HFFc6 (cell line): ENCODE data around the gene BIRC2. TPM values are rescaled to one million over a fixed set of nuclear protein-coding genes. Genes with fewer than 3 reads are reported as not detected.
"Not testable (repeated sequence)": the region's sequence is repeated elsewhere in the genome, so short reads cannot be mapped to it uniquely, and the experiment has no call there.

Source experiments
- DNase-seq: peaks from one replicate; pipeline ENCODE4 v3.0.0-alpha.2; 2018
- H3K27ac Mint-ChIP-seq: 2 replicates; pipeline ENCODE4 v1.8.0; 2020; ENCODE audit warnings: mild to moderate bottlenecking, mixed read lengths
- H3K27me3 Mint-ChIP-seq: 2 replicates; pipeline ENCODE4 v1.8.0; 2021; ENCODE audit warnings: mild to moderate bottlenecking, moderate library complexity, mixed read lengths; ENCODE audit not compliant: insufficient read depth
- H3K36me3 Mint-ChIP-seq: 2 replicates; pipeline ENCODE4 v1.8.0; 2021; ENCODE audit warnings: low read depth, mixed read lengths
- H3K4me1 Mint-ChIP-seq: 2 replicates; pipeline ENCODE4 v1.8.0; 2020; ENCODE audit warnings: low read depth, mixed read lengths
- H3K4me3 Mint-ChIP-seq: 2 replicates; pipeline ENCODE4 v1.8.0; 2020; ENCODE audit warnings: mild to moderate bottlenecking, moderate library complexity, mixed read lengths
- H3K9me3 Mint-ChIP-seq: 2 replicates; pipeline ENCODE4 v1.8.0; 2020; ENCODE audit warnings: mild to moderate bottlenecking, mixed read lengths
- long read RNA-seq: library from polyadenylated mRNA; unstranded; transcript quantifications from one replicate; pipeline ENCODE4 v2.0.0, GENCODE V29; 2019
- total RNA-seq, 6 experiments: library from RNA; stranded (reverse); fragmentation: NEBNext Ultra II Directional; extraction: Animal tissue kit (Norgen Biotek cat#: 25700); gene quantifications; 2 replicates in 1 of 6; 3 replicates in 5 of 6; pipeline ENCODE4 v1.2.3, GENCODE V29; 2021
- TF ChIP-seq, protein P1 (sequence below): fragments of 200-600 bp; sonication (generic); IDR thresholded peaks from 2 replicates; pipeline ENCODE4 v1.5.0; 2021; ENCODE audit warnings: antibody characterized with exemption, mild to moderate bottlenecking

Gene BIRC2
- 10 to 100 TPM; 49.5 to 64.6 (median 58.3) TPM for total RNA-seq
- long read RNA-seq, full-length matches to known transcripts: 23 of 45 reads
- long read RNA-seq, partial matches to known transcripts: 11 of 45 reads
- long read RNA-seq, other reads (novel, unspliced or antisense): 11 of 45 reads

DNA sequence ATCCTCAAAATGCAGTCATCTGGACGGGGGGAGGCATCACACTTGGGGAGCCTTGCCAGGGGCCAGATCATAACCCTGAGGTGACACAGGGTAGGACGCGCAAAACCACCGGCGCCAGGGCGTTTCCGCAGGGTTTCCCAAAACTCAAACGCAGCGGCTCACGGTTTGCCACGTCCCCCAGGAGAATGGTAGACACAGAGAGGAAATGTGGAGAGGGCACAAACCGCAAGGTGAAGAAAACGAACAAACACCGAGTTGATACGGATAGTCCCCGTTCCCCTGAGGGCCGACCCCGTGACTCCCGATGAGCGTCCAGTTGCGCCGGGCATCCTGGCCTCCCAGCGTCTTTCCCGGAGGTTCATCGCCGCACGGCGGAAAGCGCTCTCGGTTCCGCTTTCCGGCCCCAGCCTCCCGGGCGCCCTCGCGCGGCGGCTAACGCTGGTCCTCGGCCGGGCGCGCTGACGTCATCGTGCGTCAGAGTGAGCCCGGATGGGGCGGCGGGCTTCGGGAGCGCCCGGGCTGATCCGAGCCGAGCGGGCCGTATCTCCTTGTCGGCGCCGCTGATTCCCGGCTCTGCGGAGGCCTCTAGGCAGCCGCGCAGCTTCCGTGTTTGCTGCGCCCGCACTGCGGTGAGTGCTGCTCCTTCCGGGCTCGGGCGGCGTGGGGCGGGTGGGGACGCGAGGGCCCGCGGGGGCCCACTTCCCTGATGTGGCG, at the start of gene BIRC2:
Gene BIRC2 (plus strand): TSS at position 467 of the 714 bp plus-strand sequence. CDS start 2,641 bp downstream, outside the sequence.
- TF ChIP-seq, protein P1, sequence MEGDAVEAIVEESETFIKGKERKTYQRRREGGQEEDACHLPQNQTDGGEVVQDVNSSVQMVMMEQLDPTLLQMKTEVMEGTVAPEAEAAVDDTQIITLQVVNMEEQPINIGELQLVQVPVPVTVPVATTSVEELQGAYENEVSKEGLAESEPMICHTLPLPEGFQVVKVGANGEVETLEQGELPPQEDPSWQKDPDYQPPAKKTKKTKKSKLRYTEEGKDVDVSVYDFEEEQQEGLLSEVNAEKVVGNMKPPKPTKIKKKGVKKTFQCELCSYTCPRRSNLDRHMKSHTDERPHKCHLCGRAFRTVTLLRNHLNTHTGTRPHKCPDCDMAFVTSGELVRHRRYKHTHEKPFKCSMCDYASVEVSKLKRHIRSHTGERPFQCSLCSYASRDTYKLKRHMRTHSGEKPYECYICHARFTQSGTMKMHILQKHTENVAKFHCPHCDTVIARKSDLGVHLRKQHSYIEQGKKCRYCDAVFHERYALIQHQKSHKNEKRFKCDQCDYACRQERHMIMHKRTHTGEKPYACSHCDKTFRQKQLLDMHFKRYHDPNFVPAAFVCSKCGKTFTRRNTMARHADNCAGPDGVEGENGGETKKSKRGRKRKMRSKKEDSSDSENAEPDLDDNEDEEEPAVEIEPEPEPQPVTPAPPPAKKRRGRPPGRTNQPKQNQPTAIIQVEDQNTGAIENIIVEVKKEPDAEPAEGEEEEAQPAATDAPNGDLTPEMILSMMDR: peak; percentile 84
- Mint-ChIP-seq H3K4me1 (peaks cover 62% of the 10 kb centered on the region), H3K36me3 (peaks cover 42% of the 10 kb centered on the region), H3K4me3 (peak within 1 kb of the TSS; percentile 93), H3K27me3 (no peaks in the 10 kb centered on the region), H3K9me3 (no peaks in the 10 kb centered on the region), H3K27ac (peak within 1 kb of the TSS; percentile 100)
- DNase-seq: peak; percentile 87

DNA sequence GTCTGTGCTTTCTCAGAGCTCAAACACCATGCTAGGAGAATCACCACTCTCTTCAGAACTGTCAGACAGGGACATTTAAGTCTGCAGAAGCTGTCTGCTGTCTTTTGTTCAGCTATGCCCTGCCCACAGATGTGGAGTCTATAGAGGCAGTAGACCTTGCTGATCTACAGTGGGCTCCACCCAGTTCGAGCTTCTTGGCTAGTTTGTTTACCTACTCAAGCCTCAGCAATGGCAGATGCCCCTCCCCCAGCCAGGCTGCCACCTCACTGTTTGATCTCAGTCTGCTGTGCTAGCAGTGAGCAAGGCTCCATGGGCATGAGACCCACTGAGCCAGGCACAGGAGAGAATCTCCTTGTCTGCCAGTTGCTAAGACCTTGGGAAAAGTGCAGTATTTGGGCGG, 46.2 kb upstream of the BIRC2 start:
- H3K4me3 Mint-ChIP-seq, H3K27ac Mint-ChIP-seq, H3K4me1 Mint-ChIP-seq, H3K36me3 Mint-ChIP-seq, DNase-seq, H3K9me3 Mint-ChIP-seq: not testable (repeated sequence)
- H3K27me3 Mint-ChIP-seq: peaks cover 11% of the 10 kb centered on the region

DNA sequence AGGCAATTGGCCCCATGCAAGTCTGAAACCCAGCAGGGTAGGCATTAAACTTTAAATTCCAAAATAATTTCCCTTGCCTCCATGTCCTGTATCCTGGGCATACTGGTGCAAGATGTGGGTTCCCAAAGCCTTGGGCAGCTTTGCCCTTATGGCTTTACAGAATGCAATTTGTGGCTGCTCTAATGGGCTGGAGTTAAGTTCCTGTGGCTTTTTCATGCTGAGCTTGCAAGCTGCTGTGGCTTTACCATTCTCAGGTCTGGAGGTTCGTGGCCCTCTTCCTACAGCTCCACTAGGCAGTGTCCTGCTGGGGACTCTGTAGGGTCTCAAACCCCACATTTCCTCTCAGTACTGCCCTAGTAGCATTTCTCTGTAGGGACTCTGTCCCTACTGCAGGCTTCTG, 44.8 kb upstream of the BIRC2 start:
- H3K9me3 Mint-ChIP-seq: peaks cover 8% of the 10 kb centered on the region; the same call in 1 of the 2 replicates
- H3K36me3 Mint-ChIP-seq: peaks cover 7% of the 10 kb centered on the region
- no peak overlapping the region for H3K4me3 Mint-ChIP-seq
- TF ChIP-seq, protein P1: no peak
- peaks cover 10% of the 10 kb centered on the region for H3K27me3 Mint-ChIP-seq
- no peak for DNase-seq
- H3K27ac Mint-ChIP-seq: no peak overlapping the region
- H3K4me1 Mint-ChIP-seq: peaks cover 16% of the 10 kb centered on the region

GRCh38 chr11:102304686-102305085, 42.3 kb upstream of the BIRC2 start:
- no peak for DNase-seq
- Mint-ChIP-seq H3K27ac (no peak overlapping the region), H3K36me3 (peaks cover 7% of the 10 kb centered on the region), H3K9me3 (peaks cover 8% of the 10 kb centered on the region; the same call in 1 of the 2 replicates), H3K4me1 (peaks cover 18% of the 10 kb centered on the region), H3K27me3 (peaks cover 9% of the 10 kb centered on the region), H3K4me3 (no peak overlapping the region)
- TF ChIP-seq, protein P1: no peak

DNA sequence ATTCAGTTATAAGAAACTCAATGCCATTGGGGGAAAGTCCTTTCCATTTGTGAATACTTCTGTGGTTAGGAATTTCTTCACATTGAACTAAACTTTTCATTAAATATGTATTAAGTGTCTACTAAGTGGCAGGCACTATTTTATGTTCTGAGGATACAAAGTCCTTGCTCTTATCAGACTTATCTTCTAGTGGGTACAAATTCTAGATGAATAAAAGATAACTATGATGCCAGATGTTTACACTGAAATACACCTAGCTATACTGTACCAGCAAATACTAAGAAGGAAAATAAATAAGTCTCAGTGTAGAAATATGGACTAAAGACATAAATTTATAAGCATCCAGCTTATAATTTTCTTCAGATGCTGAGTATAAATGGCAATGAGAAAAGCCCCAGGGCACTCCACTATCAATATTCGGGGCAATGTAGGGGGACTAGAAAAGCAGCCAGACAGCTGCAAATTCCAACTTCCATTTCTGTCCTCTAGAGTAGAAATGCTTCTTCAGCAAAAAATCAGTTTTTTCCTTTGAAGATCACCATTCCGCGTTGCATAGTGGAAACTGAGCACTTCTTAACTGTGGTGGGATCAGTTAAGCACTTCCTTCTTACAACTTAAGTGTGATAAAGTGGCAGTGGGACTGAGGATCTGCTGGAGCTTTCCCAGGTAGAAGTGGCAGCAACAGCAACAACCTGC, 41.5 kb upstream of the BIRC2 start:
- Mint-ChIP-seq H3K9me3 (peaks cover 8% of the 10 kb centered on the region; the same call in 1 of the 2 replicates), H3K4me1 (peaks cover 18% of the 10 kb centered on the region), H3K27me3 (peaks cover 6% of the 10 kb centered on the region), H3K36me3 (peaks cover 7% of the 10 kb centered on the region), H3K4me3 (no peak overlapping the region), H3K27ac (no peak overlapping the region)
- no peak for DNase-seq
- TF ChIP-seq, protein P1: no peak
